Measurements from ENCODE around the gene ARF6.

DNA sequence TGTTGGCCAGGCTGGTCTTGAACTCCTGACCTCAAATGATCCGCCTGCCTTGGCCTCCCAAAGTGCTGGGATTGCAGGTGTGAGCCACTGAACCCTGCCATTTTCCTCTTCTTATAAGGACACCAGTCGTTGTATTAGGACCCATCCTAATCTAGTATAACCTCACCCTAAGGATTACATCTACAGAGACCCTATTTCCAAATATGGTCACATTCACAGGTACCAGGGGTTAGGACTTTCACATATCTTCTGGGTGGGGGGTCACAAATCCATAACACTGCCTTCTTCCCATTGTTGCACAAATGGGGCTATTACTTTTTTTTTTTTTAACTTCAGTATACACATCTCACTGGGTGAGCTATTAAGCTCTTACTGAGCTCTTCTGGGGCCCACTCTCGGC is 38.6 kb downstream of the ARF6 start:
- TF ChIP-seq, protein P1, sequence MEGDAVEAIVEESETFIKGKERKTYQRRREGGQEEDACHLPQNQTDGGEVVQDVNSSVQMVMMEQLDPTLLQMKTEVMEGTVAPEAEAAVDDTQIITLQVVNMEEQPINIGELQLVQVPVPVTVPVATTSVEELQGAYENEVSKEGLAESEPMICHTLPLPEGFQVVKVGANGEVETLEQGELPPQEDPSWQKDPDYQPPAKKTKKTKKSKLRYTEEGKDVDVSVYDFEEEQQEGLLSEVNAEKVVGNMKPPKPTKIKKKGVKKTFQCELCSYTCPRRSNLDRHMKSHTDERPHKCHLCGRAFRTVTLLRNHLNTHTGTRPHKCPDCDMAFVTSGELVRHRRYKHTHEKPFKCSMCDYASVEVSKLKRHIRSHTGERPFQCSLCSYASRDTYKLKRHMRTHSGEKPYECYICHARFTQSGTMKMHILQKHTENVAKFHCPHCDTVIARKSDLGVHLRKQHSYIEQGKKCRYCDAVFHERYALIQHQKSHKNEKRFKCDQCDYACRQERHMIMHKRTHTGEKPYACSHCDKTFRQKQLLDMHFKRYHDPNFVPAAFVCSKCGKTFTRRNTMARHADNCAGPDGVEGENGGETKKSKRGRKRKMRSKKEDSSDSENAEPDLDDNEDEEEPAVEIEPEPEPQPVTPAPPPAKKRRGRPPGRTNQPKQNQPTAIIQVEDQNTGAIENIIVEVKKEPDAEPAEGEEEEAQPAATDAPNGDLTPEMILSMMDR (conservative IDR thresholded peaks at IDR 0.05 in 1 of 2, IDR thresholded peaks at IDR 0.05 in 1 of 2; ENCODE audit: extremely low read depth in 1 of 2, insufficient read depth in 1 of 2, low read depth in 1 of 2, low read length in 2 of 2): no peak
- no peak for TF ChIP-seq EZH2 (IDR thresholded peaks at IDR 0.05; ENCODE audit: borderline replicate concordance, low read length)

All from mammary epithelial cell (primary cell).